Vagina (tissue), 2 donors: ENCODE results near the gene FAM222A.

Experiments
- POLR2A ChIP-seq, 2 donors: fragments of 450-650 bp; IDR thresholded peaks; one replicate each; pipeline ENCODE4 v1.6.1; 2017; ENCODE audit warnings: antibody characterized with exemption in 2 of 2, mild to moderate bottlenecking in 2 of 2, moderate library complexity in 2 of 2
- POLR2AphosphoS5 ChIP-seq, 2 donors: sonication (generic); formaldehyde crosslinking; IDR thresholded peaks; one replicate each; pipeline ENCODE4 v1.9.0; 2017; ENCODE audit warnings: antibody characterized with exemption in 2 of 2, mild to moderate bottlenecking in 2 of 2, low read depth in 1 of 2; ENCODE audit not compliant: insufficient read depth in 1 of 2
- TF ChIP-seq, protein P1 (sequence below), 3 experiments: fragments of 450-650 bp in 2 of 3; fragments of 200-600 bp in 1 of 3; sonication (generic) in 1 of 3; IDR thresholded peaks; one replicate each; pipeline ENCODE4 v1.5.1; 2017 to 2019; ENCODE audit warnings: antibody characterized with exemption in 3 of 3, mild to moderate bottlenecking in 2 of 3, moderate library complexity in 2 of 3

DNA sequence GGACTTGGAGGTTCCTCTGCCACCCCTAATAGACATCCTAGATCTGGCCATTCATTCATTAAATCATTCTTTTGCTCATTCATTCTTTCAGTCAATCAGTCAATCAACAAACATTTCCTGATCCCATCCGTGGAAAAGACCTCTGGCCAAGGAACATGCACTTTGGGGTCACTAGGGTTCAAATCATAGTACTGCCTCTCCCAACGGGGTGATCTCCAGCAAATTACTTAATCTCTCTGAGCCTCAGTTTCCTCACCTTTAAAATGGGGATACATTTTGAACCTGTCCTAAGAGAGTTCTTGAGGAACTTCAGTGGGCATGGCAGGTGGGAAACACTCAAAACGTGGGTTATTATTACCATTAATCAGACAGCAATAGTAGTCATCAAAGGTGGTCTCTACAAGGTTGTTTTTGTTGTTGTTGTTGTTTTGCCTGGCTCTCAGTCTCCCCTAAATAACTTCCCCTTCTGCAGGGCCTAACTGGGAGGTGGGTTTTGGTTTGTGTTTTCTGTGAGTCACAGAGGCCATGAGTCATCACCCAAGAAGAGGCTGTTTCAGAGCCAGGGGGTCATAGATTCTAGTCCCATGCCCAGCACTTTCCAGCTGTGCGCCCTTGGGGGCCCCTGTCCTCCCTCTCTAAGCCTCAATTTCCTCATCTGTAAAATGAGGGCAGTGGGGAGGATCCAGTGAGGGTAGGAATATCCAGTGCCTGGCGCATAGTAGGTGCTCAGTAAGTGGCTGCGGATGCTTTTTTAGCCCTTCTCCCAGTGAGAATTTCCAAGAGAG is 16.9 kb upstream of the FAM222A start:
- TF ChIP-seq, protein P1, sequence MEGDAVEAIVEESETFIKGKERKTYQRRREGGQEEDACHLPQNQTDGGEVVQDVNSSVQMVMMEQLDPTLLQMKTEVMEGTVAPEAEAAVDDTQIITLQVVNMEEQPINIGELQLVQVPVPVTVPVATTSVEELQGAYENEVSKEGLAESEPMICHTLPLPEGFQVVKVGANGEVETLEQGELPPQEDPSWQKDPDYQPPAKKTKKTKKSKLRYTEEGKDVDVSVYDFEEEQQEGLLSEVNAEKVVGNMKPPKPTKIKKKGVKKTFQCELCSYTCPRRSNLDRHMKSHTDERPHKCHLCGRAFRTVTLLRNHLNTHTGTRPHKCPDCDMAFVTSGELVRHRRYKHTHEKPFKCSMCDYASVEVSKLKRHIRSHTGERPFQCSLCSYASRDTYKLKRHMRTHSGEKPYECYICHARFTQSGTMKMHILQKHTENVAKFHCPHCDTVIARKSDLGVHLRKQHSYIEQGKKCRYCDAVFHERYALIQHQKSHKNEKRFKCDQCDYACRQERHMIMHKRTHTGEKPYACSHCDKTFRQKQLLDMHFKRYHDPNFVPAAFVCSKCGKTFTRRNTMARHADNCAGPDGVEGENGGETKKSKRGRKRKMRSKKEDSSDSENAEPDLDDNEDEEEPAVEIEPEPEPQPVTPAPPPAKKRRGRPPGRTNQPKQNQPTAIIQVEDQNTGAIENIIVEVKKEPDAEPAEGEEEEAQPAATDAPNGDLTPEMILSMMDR (IDR thresholded peaks at IDR 0.05): no peak
- no peak for TF ChIP-seq POLR2AphosphoS5 (IDR thresholded peaks at IDR 0.05; ENCODE audit: insufficient read depth in 1 of 2, low read depth in 1 of 2)
- TF ChIP-seq POLR2A (IDR thresholded peaks at IDR 0.05): no peak
